GM21723 (cell line): ENCODE results near the gene CD19.
"Not testable (repeated sequence)": the region's sequence is repeated elsewhere in the genome, so short reads cannot be mapped to it uniquely, and the experiment has no call there.

Experiments used
- ATAC-seq: cut with Tn5 transposase; IDR thresholded peaks from one replicate; pipeline ENCODE4 v1.9.1; 2021; ENCODE audit warnings: mild to moderate bottlenecking, moderate library complexity; ENCODE audit not compliant: unreplicated experiment

The CD19 gene

DNA sequence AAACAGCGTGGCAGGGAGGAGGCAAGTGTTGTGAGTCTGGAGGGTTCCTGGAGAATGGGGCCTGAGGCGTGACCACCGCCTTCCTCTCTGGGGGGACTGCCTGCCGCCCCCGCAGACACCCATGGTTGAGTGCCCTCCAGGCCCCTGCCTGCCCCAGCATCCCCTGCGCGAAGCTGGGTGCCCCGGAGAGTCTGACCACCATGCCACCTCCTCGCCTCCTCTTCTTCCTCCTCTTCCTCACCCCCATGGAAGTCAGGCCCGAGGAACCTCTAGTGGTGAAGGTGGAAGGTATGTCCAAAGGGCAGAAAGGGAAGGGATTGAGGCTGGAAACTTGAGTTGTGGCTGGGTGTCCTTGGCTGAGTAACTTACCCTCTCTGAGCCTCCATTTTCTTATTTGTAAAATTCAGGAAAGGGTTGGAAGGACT lies at the start of gene CD19:
TSS of gene CD19 (plus strand) at position 171 of the 425 bp plus-strand sequence. CDS start at position 201, 30 bp downstream.
- no peak for ATAC-seq

DNA sequence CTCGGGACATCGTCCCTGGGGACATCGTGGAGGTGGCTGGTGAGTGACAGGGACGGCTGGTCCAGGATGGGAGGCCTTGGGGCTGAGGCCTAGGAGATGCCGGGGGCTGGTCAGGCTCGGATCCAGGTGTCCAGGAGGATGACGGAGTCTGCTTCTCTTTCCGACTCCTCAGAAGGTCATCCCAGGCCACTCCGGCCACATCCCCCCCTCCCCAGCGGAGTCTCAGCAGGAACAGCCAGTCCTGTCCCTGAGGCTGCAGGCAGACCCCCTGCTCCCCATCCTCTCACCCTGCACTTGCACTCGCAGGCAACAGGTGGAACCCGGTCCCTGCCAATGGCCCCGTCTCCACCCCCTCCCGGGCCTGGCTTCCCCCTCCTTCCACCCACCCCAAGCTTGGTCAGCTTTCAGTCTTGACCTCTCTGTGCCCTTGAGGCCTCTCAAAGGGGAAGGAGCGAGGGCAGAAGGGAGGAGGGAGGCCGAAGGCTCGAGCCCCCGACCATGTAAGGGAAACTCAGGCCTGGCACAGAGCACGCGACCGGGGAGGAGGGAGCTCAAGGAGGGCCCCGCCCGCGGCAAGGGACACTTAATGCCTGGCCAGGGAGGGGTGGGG lies 49.1 kb upstream of the CD19 start:
- ATAC-seq = no peak

DNA sequence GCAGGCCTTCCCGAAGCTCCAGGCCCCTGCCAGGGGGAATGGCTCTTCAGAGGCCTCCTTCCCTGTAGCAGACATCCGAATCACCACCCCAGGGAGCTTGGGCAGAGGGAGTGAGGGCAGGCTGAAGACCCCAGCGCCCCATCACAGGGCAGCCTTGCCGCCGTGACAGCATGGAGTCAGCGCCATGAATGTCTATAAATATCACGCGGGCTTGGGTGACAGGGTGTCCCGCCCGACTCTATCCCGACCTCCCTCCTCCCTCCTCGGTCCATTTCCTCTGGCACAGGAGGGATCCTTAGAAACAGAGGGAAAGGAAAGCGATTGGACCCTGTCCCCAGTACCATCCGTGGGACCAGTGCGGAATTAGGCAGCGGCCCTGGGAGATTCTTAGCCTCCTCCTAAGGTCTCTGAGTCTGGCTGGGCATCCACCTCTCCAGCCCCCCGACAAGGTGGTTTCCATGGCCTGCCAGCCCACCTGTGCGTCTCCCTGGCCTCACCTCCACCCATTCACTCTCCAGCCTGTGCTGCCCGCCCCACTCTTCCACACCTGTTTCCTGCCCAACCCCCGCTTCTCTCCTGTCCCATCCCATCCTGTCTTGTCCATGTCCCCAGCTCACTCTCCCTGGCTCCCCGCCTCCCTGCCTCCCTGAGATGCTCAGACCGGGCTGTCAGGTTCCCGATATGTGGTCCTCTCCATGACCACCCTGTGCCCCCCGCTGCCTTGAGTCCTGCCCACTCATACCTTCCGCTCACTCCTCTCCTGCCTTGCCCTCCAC lies 48.4 kb upstream of the CD19 start:
- no peak for ATAC-seq

DNA sequence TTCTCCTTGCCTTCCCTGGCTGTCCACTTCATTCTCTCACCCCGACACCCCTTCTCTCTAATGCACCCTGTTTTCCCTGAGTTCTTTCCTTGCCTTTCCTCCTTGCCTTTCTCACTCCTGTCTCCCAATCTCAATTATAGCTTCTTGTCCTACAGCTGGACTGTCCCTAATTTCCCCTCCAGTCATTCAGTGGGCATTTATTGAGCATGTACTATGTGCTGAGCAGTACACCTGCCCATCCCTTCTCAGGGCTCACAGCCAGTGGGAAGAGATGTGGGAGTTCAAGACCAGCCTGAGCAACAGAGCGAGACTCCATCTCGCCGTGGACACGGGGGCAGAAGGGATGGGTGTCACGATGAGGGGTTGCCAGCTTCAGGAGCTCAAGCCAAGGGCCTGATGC lies 47.7 kb upstream of the CD19 start:
- no peak for ATAC-seq

DNA sequence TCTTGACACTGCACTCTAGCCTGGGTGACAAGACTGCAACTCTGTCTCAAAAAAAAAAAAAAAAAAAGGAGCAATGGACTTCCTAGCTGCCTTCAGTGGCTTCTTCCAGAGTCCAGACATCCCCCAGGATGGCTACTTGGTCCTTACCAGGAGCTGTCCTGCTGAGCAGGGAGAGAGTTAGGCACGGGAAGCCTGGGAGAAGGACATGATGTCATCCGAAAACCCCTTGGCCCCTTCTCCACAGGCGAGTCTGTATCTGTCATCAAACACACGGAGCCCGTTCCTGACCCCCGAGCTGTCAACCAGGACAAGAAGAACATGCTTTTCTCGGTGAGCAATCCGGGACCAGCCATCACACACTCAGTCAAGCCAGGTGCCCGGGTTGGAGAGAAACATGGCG lies 44.8 kb upstream of the CD19 start:
- ATAC-seq = no peak

DNA sequence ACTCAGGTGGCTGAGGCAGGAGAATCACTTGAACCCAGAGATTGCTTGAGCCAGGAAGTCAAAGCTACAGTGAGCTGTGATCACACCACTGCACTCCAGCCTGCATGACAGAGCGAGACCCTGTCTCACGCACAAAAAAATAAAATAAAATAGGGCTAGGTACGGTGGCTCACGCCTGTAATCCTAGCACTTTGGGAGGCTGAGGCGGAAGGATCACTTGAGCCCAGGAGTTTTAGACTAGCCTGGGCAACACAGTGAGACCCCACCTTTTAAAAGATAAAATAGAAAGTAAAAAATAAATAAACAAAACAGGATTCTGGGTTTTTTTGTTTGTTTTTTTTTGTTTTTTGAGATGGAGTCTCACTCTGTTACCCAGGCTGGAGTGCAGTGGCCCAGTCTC lies 41.4 kb upstream of the CD19 start:
- not testable (repeated sequence) for ATAC-seq

DNA sequence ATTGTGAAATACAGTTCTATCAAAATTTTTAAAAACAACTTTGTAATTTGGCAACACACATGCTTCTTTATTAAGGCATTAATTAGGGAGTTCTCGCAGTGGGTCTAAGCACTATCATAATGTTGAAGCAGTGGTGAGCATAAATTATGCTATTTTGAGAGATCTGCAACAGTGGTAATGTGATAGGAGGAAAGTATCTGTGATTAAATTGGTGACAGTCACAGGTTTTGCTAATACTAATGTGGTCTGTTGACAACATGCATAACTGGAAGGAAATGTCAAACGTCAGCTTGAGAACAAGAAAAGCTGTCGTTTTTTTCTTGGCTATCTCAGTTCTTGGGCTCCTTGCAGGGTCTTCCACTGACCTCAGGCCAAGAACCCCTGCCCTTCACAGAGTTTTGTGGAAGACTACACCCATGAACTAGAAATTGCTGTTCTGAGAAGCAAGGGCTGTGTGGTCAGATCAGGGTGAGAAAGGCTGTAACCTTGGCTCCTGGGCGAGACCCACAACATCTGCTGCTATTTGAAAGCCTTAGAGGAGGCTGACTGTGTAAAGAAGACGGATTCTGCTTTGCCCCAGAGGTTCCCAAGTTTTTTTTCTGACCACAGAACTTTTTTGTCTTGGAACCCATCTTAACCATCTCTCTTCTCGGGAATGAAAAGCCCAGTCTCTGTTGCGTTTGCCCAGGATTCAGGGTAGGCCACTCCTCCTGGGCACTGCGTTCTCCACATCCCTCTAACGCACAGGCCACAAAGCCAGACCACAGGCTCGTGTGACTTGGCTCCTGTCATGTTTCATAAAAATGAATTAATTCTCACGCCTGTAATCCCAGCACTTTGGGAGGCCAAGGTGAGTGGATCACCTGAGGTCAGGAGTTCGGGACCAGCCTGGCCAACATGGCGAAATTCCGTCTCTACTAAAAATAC lies 39.5 kb upstream of the CD19 start:
- no peak for ATAC-seq

DNA sequence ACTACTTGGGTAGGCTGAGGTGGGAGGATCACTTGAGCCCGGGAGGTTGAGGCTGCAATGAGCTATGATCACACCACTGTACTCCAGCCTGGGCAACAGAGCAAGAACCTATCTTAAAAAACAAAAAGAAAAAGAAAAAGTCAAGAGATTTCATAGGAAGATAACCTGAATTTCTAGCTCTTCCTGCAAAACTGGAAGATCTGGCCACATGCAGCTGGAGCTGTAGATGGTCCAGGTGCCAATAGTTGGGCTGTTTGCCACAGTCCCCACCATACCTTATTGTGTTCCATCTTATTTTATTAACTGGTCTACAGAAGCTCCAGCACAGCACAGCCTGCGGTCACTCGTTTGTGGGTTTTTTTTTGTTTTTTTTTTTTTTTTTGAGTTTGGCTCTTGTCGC lies 38.5 kb upstream of the CD19 start:
- ATAC-seq = no peak

DNA sequence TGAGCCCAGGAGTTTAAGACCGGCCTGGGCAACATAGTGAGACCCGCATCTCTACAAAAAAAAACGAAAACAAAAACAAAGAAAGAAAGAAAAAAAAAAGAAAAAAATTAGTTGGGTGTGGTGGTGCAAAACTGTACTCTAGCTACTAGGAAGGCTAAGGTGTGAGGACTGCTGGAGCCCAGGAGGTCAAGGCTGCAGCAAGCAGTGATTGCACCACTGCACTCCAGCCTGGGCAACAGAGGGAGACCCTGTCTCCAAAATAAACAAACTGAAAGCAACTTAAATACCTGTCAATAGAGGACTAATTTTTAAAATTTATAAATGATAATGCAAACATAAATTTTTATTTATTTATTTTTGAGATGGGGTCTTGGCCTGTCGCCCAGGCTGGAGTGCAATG lies 36.2 kb upstream of the CD19 start:
- ATAC-seq = no peak

DNA sequence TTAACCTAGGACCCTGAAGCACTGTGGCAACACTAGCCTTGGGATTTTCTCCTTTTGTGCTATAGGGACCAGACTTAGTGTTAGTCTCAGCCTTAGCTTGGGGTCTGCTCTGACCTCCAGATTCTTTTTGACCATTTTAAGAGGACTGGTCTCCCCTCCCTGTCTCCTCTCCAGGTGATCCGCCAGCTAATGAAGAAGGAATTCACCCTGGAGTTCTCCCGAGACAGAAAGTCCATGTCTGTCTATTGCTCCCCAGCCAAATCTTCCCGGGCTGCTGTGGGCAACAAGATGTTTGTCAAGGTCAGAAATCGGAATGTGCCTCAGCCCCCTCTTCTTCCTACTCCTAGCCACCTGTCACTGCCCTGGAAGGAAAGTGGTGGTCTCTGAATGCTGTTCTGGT lies 33.9 kb upstream of the CD19 start:
- ATAC-seq = no peak

DNA sequence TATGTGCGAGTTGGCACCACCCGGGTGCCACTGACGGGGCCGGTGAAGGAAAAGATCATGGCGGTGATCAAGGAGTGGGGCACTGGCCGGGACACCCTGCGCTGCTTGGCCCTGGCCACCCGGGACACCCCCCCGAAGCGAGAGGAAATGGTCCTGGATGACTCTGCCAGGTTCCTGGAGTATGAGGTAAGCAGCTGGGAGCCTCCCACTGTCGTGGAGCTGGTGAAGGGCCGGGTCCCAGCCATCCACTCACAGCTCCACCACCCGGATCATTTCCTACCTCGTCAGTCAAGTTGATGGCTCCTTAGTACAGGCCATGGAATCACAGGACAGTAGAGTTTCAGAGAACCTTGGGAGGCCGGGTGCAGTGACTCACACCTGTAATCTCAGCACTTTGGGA lies 33.5 kb upstream of the CD19 start:
- ATAC-seq = no peak

DNA sequence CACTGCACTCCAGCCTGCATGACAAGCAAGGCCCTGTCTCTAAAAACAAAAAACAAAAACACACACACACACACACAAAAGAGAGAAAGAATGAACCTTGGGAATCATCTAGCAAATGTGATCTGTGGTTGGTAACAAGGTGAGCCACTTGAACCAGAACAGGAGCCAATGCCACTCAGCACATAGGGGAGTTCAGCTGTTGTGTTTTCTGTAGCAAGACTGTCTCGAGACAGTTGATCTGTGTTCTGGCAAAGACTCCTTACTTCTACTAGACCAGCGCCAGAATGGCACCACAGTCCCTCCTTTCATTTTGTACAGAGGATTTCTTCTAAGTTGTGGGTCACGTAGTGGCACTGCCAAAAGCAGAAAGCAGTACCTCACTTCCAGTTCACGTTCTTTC lies 32.8 kb upstream of the CD19 start:
- no peak for ATAC-seq

DNA sequence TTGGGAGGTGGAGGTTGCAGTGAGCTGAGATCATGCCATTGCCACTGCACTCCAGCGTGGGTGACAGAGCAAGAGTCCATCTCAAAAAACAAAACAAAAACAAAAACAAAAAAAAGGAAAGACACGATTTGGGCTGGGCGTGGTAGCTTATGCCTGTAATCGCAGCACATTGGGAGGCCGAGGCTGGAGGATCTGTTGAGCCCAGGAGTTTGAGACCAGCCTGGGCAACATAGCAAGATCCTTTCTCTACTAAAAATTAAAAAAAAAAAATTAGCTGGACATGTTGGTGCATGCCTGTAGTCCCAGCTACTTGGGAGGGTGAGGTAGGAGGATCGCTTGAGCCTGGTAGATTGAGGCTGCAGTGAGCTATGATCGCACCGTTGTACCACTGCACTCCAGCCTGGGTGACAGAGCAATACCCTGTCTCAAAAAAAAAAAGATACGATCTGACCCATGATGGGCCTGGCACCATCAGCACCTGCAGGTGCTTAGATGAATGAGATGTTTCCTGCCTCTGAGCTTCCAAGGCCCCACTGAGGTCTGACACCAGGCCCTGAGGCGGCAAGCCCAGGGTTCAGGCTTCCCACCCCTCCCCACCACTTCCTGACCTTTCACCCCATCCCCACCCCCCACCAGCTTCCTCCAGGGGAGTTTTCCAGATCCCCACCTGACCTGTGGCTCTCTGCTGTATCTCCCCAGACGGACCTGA lies 31.7 kb upstream of the CD19 start:
- no peak for ATAC-seq

DNA sequence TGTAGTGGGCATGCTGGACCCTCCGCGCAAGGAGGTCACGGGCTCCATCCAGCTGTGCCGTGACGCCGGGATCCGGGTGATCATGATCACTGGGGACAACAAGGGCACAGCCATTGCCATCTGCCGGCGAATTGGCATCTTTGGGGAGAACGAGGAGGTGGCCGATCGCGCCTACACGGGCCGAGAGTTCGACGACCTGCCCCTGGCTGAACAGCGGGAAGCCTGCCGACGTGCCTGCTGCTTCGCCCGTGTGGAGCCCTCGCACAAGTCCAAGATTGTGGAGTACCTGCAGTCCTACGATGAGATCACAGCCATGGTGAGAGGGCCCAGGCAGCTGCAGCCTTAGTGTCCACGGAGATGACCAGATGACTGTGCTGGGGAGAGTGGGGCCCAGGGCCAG lies 31.2 kb upstream of the CD19 start:
- no peak for ATAC-seq

DNA sequence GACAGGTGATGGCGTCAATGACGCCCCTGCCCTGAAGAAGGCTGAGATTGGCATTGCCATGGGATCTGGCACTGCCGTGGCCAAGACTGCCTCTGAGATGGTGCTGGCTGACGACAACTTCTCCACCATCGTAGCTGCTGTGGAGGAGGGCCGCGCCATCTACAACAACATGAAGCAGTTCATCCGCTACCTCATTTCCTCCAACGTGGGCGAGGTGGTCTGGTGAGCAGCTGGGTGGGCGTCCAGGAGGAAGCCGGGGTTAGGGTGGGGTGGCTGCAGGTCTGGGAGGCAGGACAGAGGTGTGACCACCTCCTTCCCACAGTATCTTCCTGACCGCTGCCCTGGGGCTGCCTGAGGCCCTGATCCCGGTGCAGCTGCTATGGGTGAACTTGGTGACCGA lies 29.9 kb upstream of the CD19 start:
- no peak for ATAC-seq

DNA sequence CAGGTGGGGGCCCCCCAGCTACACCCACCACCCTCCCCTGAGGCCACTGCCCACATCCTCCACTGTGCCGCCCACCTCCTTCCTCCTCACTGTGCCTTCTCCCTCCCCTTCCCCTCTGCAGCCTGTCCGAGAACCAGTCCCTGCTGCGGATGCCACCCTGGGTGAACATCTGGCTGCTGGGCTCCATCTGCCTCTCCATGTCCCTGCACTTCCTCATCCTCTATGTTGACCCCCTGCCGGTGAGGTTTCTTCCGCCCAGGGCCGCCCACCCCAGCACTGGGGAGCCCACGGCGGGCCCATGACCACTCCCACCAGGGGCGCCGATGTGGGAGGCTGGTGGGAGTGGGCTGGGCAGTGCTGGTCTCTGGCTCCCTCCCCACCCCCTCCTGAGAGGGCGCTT lies 28.9 kb upstream of the CD19 start:
- ATAC-seq = no peak

DNA sequence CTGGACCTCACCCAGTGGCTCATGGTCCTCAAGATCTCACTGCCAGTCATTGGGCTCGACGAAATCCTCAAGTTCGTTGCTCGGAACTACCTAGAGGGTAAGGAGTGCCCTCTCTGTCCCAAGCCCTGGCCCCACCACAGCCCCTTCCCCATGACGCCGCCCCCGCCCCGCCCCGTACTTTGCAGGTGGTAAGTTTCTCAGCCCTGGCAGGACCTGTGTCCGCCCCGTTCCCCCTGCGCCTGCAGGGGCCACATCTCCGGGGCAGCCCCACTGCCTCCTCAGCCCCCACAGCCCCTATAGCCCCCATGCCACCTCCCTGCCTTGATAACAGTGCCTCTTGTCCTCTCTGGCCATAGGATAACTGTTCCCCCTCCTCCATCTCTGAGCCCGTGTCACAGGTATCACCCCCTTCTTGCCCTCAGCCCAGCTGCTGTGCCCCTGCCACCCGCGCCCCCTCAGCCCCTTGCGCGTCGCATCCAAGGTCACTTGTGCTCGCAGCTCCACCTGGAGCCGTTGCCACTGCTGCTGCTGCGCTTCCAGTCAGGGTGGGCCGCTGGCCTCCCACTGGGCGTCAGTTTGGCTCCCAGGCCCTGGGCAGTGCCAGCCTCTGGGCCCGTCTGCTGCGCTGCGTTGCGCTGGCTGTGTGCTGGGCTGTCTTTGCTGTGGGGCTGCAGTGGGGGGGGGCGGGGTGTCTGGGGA lies 28.3 kb upstream of the CD19 start:
- no peak for ATAC-seq

DNA sequence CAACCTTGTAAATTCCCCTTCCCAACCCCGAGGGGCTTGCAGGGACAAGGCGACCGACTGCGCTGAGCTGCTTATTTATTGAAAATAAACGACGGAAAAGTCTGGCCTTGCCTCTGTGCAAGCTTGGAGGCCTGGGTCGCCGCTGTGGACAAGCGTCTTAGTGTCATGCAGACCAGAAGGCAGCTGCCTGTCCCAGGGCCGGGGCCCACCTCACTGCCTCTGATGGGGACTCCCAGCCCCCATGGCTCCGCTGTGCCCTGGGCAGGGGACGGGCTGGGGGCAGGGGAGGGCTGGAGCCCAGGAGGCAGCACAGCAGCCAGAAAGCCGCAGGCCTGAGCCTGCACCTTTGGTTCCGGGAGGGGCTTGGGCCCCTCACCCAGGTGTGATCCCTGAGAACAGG lies 27.4 kb upstream of the CD19 start:
- ATAC-seq = no peak

DNA sequence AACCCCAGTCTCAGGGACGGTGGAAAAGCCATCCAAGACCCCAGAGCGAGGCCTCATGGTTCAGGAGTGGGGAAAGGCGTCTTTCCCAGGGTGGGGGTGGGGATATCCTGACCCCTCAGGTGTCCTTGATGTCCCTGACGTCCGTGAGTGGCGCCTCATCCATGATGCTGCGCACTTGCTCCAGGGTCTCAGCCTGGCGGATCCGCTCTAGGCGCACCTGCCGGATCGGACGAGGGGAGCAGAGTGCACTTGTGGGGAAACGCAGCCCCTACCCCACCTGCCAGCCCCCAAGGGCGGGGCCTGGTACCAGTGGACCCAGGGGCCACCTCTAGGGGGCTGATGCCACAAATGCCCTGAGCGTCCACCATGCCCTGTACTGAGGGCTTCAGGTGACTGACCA lies 26.9 kb upstream of the CD19 start:
- no peak for ATAC-seq

DNA sequence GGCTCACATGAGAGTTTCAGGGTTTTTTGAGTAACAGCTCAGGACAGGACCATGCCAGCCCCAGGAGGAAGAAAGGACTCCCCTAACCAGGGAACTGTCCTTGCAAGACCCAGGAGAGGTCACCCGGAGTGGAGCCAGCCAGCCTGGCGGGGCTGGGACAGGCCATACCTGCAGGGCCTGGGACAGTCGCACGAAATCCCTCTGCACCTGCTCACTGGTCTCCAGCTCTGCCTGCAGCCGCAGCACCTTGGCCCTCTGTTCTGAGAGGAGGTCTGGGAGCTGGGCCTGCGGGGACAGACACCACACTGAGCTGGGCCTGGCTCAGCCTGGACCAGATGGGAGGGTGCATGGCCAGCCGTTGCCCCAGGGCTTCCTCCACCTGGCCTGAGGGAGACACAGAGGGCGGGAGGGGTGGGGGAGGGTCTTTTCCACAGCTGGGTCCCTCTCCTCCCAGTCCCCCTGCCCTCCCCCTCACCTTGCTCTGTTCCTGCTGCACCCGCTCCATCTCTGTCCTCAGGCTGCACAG lies 26.5 kb upstream of the CD19 start:
- no peak for ATAC-seq
